Pancreas (tissue), 10 donors: ENCODE measurements around the gene HDC. TPM values are rescaled to one million over a fixed set of nuclear protein-coding genes. Genes with fewer than 3 reads are reported as not detected.

Experiments
- ATAC-seq, 4 donors: fragments of 200-7000 bp; cut with Tn5 transposase; one replicate each; pipeline versions ENCODE4 v1.8.0 to v1.9.1; 2020; ENCODE audit warnings: mild to moderate bottlenecking in 4 of 4, moderate library complexity in 4 of 4
- DNase-seq, 6 donors: peaks; one replicate each; pipeline ENCODE4 v3.0.0-alpha.2; 2020
- FAIRE-seq: peaks from 2 replicates; lab custom pipeline; 2012; peaks lifted over from hg19 to GRCh38; lab: Jason Lieb, UNC
- H3K27ac ChIP-seq, 4 donors: fragments of 200-600 bp; sonication (generic); 1 replicate in 3 of 4; 2 replicates in 1 of 4; pipeline versions ENCODE4 v1.5.0 to v1.8.0; 2020
- H3K27me3 ChIP-seq, 4 donors: fragments of 200-600 bp; one replicate each; pipeline ENCODE4 v1.8.0; 2021
- H3K36me3 ChIP-seq, 3 donors: fragments of 200-600 bp; sonication (generic) in 1 of 3; one replicate each; pipeline versions ENCODE4 v1.5.0 to v1.8.0; 2020 to 2021
- H3K4me1 ChIP-seq, 3 donors: fragments of 200-600 bp; one replicate each; pipeline ENCODE4 v1.8.0; 2021
- H3K4me3 ChIP-seq, 4 donors: fragments of 200-600 bp; sonication (generic) in 2 of 4; one replicate each; pipeline versions ENCODE4 v1.5.0 to v1.8.0; 2020 to 2021
- H3K9me3 ChIP-seq, 4 donors: fragments of 200-600 bp; one replicate each; pipeline ENCODE4 v1.8.0; 2021
- CTCF ChIP-seq, 4 donors: fragments of 200-600 bp; sonication (generic) in 3 of 4; IDR thresholded peaks; one replicate each; pipeline versions ENCODE4 v1.5.0 to v1.8.0; 2021; ENCODE audit warnings: antibody characterized with exemption in 4 of 4
- WGBS, 2 donors: extraction: QIAGEN DNeasy Blood & Tissue Kit; methylation state at CpG; one replicate each; pipeline ENCODE4 v1.1.7; 2013; 5-methylcytosine and 5-hydroxymethylcytosine counted together
- intact Hi-C, 3 donors: fragments of 100-400 bp; cut with DNase I; formaldehyde crosslinking; loops; one replicate each; pipeline versions ENCODE4 v1.11.1 to v1.14.2; 2022
- polyA plus RNA-seq, 2 donors: library from polyadenylated mRNA; stranded (reverse); fragments of 200-250 nt; gene quantifications; one replicate each; pipeline ENCODE4 v1.2.3, GENCODE V29; 2013
- total RNA-seq, 6 donors: library from RNA; stranded (reverse); fragmentation: NEBNext Ultra II Directional in 4 of 6; extraction: Animal tissue kit (Norgen Biotek cat#: 25700) in 4 of 6; gene quantifications; one replicate each; pipeline versions ENCODE4 v1.2.1 to v1.2.4, GENCODE V29; 2021 to 2023
- donor health status: healthy with polysubstance abuse.
- donor health status: DM: no; HTN: no; CAD: no; lungs with moderate emphysema.
- donor health status: DM: no; HTN: no; CAD: no.
- donor health status: control.
- donor health status: control.
- donor health status: Bipolar disorder and iron deficiency.
- donor health status: DM: yes; HTN: yes; CAD: no.
- donor health status: DM: no; HTN: no; CAD: no.
- donor health status: DM: no; HTN: no; CAD: no.
- donor health status: DM: yes; HTN: yes; CAD: no.

Gene HDC
- total and polyA plus RNA-seq, 8 donors: 0.13 to 1.7 (median 0.31) TPM; not detected in 2

- no peak overlapping the region for H3K27ac ChIP-seq
- H3K36me3 ChIP-seq: no peaks in the 10 kb centered on the region
- FAIRE-seq (no peak), DNase-seq (no peak), ATAC-seq (no peak)
- no peak for TF ChIP-seq CTCF (IDR thresholded peaks at IDR 0.05)
- intact Hi-C loops: no loop called here
- no peak overlapping the region for H3K4me3 ChIP-seq
- H3K4me1 ChIP-seq: no peaks in the 10 kb centered on the region
- no peaks in the 10 kb centered on the region for H3K27me3 ChIP-seq
- H3K9me3 ChIP-seq: no peaks in the 10 kb centered on the region
These were observed 63.5 kb downstream of the HDC start for GRCh38 chr15:50202003-50202402.

- no peak for TF ChIP-seq CTCF (IDR thresholded peaks at IDR 0.05)
- H3K27me3 ChIP-seq: no peaks in the 10 kb centered on the region
- 88 to 91% methylated on average over 6 of the region's 6 CpGs for WGBS, 2 donors
- no peak overlapping the region for H3K4me3 ChIP-seq
- H3K36me3 ChIP-seq: no peaks in the 10 kb centered on the region
- FAIRE-seq: no peak
- DNase-seq: no peak
- no peak for ATAC-seq
- H3K27ac ChIP-seq: no peak overlapping the region
- H3K4me1 ChIP-seq: no peaks in the 10 kb centered on the region
- H3K9me3 ChIP-seq: no peaks in the 10 kb centered on the region
- intact Hi-C loops: no loop called here
These were observed 72.5 kb downstream of the HDC start for GRCh38 chr15:50192926-50193620.

- Histone ChIP-seq H3K27ac (no peak overlapping the region), H3K4me3 (no peak overlapping the region), H3K9me3 (no peaks in the 10 kb centered on the region), H3K27me3 (no peaks in the 10 kb centered on the region), H3K36me3 (no peaks in the 10 kb centered on the region), H3K4me1 (no peaks in the 10 kb centered on the region)
- ATAC-seq (no peak), FAIRE-seq (no peak), DNase-seq (no peak)
- TF ChIP-seq CTCF (IDR thresholded peaks at IDR 0.05): no peak
- intact Hi-C loops: no loop called here
- WGBS, 2 donors: 97 to 98% methylated on average over 1 of the region's 1 CpG
These were observed 73.4 kb downstream of the HDC start for GRCh38 chr15:50192164-50192563.

Other genes with a start within 250 kb of the HDC start
- gene ATP8B4, start 146.5 kb downstream of the HDC start, total RNA-seq: 1 to 10 TPM in 3 of 6 donors, under 1 TPM in 3; 0.55 to 5.3 (median 1.0) TPM
- gene ATP8B4, start 146.5 kb downstream of the HDC start, polyA plus RNA-seq: 1 to 10 TPM in 1 of 2 donors, under 1 TPM in 1; 0.84 to 1.1 TPM
- 1 to 10 TPM; 3.1 to 6.1 (median 3.6) TPM for gene SLC27A2, start 83.5 kb downstream of the HDC start, total RNA-seq
- 1 to 10 TPM; 1.5 to 2.3 TPM for gene SLC27A2, start 83.5 kb downstream of the HDC start, polyA plus RNA-seq
- gene GABPB1, start 89.5 kb upstream of the HDC start, total RNA-seq: 1 to 10 TPM; 4.6 to 9.7 (median 5.4) TPM
- gene GABPB1, start 89.5 kb upstream of the HDC start, polyA plus RNA-seq: 1 to 10 TPM; 2.9 to 4.9 TPM
- 10 to 100 TPM; 21.6 to 36.4 (median 26.7) TPM for gene USP8, start 158.7 kb upstream of the HDC start, total RNA-seq
- gene USP8, start 158.7 kb upstream of the HDC start, polyA plus RNA-seq: 10 to 100 TPM; 11.1 to 18.4 TPM